ENCODE measurements around the gene PCNX2. TPM values are rescaled to one million over a fixed set of nuclear protein-coding genes. Genes with fewer than 3 reads are reported as not detected.
A peak's percentile ranks its signal among the peaks of the same experiment; 100 is the strongest.

Gene PCNX2
- total RNA-seq, 1 experiment from 2014 or later: 12.2 TPM

DNA sequence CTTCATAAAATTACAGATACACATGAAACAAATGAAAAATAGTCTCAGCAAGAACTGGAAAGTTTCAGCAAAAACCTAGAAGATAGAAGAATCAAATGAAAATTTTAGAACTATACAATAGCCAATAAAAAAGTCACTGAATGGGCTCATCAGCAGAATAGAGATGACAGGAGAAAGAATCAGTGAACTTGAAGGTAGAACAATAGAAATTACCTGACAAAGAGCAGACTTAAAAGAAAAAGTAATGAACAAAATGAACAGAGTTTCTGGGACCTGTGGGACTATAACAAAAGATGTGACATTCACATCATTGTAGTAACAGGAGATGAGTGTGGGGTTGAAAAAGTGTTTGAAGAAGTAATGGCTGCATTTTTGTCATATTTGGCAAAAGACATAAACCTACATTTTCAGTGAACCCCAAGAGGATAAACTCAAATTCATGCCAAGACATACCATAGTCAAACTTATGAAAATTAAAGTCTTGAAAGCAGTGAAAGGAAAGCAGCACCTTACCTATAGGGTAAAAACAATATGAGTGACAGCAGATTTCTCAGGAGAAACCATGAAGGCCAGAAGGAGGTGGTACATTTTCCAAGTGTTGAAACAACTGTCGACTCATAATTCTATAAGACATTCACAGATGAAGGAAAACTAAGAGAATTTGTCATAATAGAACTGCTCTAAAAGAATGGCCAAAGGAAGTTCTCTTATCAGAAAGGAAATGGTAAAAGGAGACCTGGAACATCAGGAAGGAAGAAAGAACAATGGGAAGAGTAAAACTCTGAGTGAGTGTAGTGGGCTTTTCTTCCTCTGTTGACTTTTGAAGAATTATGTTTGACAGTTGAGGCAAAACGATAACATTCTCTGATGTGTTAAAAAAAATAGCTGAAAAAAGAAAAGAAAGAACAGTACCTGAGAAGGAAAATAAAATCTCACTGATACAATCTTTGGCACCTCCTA lies 321.6 kb downstream of the PCNX2 start:
- no peak for DNase-seq (ENCODE audit: low read depth)
- in situ Hi-C loops (cut with HindIII; ENCODE audit: low pct_unique_long_range_greater_than_20kb, low sequenced_read_pairs): no loop called here

DNA sequence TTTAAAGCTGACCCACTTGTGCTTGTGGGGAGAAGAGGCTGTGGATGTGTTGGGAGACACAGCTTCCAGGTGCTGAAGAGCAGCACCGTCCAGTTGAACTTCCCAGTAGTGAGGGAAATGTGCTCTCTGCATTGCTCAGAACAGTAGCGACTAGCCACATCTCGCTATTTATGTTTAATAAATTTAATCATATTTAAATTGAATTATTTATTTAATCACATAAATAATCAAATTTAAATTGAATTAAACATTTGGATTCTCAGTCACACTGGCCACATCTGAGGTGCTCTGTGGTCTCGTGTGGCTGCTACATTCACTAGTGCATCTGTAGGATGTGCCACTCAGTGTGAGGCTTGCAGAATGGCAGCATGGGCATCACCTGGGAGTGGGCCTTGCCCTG lies 325.0 kb downstream of the PCNX2 start:
- DNase-seq (ENCODE audit: low read depth): no peak
- in situ Hi-C loops (cut with HindIII; ENCODE audit: low pct_unique_long_range_greater_than_20kb, low sequenced_read_pairs): no loop called here

DNA sequence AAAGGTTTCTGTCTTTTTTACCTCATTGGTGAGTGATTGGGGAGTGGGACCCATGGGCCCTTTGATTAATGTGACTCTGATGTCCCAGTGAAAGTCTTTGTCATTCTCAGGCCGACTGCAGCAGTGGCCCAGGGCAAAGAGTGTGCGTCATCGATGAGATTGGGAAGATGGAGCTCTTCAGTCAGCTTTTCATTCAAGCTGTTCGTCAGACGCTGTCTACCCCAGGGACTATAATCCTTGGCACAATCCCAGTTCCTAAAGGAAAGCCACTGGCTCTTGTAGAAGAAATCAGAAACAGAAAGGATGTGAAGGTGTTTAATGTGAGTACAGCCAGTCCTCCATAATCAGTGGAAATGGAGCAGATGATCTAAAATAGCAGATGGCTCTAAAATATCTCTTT lies 325.7 kb downstream of the PCNX2 start:
- in situ Hi-C loops (cut with HindIII; ENCODE audit: low pct_unique_long_range_greater_than_20kb, low sequenced_read_pairs): no loop called here
- no peak for DNase-seq (ENCODE audit: low read depth)

DNA sequence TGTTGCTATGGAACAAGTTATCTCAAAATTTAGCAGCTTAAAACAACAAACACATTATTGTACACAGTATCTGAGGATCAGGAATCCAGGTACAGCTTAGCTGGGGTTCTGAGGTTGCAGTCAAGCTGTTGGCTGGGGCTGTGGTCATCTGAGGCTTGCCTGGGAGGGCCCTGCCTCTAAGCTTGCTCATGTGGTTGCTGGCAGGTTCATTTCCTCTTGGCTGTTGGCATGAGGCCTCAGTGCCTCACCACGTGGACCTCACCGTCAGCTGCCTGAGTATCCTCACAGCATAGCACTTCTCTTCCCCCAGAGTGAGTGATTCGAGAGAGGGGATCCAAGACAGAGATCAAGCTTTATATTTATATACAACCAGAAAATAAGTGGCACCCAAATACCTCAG lies 326.6 kb downstream of the PCNX2 start:
- DNase-seq (ENCODE audit: low read depth): no peak
- in situ Hi-C loops (cut with HindIII; ENCODE audit: low pct_unique_long_range_greater_than_20kb, low sequenced_read_pairs): no loop called here

DNA sequence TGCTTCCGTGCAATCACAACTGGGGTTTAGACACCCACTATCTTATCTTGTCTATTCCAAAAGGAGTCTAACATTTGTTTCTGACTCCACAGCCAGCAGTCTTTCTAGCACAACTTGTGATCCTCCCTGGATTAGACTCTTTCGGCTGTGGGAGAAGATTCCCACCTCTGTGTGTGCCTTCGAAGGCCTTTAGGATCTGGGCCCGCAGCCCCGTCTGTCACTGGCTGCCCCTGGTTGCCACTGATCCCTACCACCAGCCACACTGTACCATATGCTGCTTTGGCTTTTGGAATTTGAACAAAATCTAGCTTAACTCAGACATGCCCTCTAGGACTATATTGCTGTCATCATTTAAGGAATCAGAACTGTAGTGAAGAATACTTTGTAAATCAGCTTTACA lies 327.1 kb downstream of the PCNX2 start:
- no peak for DNase-seq (ENCODE audit: low read depth)
- in situ Hi-C loops (cut with HindIII; ENCODE audit: low pct_unique_long_range_greater_than_20kb, low sequenced_read_pairs): no loop called here

DNA sequence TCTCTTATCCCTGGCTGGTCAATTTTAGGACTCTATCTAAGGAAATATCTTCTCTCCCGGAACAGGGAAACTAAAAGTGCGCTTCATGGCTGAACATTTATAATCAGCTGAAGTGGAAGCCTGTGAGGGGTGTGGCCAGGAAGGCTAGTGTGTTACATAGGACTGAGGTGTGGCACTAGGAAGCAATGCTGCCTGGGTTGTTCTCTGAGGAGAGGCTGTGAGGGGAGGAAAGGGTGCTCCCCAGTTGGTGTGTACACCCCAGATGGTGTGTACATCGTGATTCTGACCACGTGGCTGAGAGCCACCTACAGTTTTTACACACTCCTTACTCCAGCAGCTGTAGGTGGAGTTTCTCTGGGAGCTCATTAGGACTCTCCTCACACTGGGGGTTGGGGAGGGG lies 328.9 kb downstream of the PCNX2 start:
- in situ Hi-C loops (cut with HindIII; ENCODE audit: low pct_unique_long_range_greater_than_20kb, low sequenced_read_pairs): no loop called here

DNA sequence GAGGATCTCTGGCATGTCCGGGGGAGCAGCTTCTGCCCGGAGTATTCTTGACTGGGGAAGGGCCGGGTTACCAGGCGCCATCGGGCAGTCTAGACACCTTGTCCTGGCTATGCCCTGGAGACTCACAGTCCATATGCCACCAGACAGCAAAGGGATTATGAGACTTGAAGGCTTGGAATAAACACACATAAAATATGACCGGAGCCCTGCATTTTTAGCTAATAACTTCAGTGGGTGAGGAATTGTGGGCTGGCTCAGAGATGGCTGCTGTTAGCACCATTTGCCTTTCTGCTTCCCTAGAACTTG lies 329.7 kb downstream of the PCNX2 start:
- DNase-seq (ENCODE audit: low read depth): no peak
- in situ Hi-C loops (cut with HindIII; ENCODE audit: low pct_unique_long_range_greater_than_20kb, low sequenced_read_pairs): no loop called here

More for the DNA sequence above, 328.9 kb downstream of the PCNX2 start:
- DNase-seq (ENCODE audit: low read depth): no peak

DNA sequence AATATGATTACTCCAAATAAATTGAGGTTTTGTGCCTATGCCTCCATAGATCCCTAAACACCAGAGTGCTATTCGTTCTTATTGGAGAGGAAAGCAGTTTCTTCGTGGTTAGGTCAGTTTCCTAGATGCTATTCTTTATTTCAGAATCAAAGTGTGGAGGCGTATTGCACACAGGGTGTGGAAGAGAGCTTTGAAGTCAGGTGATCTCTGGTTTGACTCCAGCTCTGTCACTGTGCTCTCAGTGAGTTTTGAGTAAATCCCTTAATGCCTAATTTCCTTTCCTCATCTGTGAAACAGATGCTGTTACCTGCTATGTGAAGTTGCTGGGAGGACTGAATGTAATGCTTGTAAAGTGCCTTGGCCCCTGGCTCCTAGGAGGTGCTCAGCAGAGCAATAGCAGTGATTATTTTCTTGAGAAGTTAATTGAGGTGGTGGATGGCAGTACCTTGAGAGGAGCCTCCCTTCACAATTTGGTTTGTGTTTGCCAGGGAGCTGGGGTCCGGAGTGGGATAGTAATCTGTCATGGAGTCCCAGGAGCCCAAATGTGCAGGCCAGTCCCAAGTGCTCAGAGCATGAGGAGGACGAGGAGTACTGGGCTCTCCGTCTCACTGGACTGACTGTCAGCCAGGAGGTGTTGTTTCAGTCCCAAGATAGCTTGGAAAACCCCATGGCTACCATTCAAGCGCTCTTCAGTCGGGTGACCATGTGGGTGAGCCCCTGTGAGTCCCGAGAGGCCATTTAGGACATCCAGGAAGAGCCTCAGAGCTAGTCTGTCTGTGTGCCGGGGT lies 330.2 kb downstream of the PCNX2 start:
- DNase-seq (ENCODE audit: low read depth): no peak
- in situ Hi-C loops (cut with HindIII; ENCODE audit: low pct_unique_long_range_greater_than_20kb, low sequenced_read_pairs): no loop called here

DNA sequence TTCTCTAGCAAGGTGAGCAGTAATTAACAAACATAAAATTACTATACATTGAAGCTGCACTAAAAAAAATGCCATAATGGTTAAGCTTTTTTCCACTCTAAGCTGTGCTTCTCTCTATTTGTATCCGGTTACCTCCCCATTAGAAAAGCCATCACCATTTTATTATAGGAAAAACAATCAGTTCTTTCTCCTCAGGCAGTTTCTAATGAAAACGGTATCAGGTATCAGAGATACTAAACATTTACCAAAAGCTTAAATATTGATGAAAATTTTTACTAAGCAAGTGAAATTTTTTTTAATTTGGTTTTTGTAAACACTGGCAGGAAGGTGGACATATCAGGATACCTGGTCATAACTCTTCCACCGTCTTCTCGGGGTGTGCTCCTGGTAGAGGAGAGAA lies 330.9 kb downstream of the PCNX2 start:
- no peak for DNase-seq (ENCODE audit: low read depth)
- in situ Hi-C loops (cut with HindIII; ENCODE audit: low pct_unique_long_range_greater_than_20kb, low sequenced_read_pairs): no loop called here

DNA sequence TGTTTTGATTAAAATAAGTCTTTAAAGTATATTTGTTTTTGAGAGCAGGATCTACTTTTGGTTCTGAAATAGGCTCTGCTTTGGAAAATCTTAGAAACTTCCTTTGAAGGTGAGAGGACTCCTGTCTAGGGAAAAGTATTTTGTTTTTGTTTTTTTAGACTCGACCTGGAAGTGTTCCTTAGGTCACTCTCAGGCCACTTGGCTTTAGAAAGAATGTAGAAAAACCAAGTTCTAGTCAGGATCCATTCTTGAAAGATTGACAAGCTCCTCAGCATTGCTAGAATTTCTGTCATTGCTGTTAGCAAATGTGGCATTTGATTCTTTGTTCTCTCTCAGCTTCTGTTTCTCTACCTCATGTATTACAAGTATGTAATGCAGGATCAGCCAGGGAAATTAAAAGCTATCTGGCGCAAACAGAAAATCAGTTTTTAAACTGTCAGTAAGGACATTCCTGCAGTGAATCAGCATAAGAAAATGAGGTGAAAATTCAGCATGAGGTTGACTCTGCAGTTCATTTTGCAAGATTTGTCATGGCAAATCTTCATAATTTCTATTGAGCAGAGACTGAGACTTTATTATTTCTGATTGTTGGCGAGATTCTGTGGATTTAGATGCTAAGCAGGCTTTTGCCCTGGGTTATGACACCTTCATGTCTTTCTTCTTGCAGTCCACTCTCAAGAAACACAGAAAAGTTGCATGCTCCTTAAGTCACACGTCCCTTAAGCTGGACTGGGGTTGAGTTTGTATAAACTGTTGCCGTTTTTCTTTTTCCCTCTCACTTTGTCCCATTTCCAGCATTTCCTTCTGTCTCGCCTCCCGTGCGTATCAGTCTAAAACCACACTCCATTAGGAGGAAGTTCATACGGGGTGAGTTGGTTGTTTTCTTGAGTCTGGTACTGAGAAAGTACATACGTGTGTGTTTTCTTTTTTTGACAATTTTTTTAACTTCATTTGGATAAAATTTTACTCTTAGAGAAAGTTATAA lies 332.5 kb downstream of the PCNX2 start:
- no peak for DNase-seq (ENCODE audit: low read depth)
- in situ Hi-C loops (cut with HindIII; ENCODE audit: low pct_unique_long_range_greater_than_20kb, low sequenced_read_pairs): no loop called here

DNA sequence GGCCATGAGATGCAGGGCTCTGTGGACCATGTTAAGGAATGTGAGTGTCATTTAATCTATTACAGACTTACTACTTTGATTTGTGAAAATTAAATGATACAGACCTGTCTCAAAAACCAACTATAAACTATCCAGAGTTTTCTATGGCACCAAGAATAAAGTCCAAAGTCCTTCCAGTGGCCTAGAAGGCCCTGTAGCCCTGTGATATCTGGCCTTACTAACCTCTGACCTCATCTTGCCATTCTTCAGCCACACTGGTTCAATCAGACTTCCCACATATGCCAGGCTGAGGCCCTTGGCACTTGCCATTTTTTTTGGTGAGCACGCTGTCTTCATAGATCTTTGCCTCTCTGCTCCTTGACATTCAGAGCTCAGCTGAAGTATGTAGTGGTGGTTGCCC lies 337.5 kb downstream of the PCNX2 start:
- in situ Hi-C loops (cut with HindIII; ENCODE audit: low pct_unique_long_range_greater_than_20kb, low sequenced_read_pairs): no loop called here
- no peak for DNase-seq (ENCODE audit: low read depth)

DNA sequence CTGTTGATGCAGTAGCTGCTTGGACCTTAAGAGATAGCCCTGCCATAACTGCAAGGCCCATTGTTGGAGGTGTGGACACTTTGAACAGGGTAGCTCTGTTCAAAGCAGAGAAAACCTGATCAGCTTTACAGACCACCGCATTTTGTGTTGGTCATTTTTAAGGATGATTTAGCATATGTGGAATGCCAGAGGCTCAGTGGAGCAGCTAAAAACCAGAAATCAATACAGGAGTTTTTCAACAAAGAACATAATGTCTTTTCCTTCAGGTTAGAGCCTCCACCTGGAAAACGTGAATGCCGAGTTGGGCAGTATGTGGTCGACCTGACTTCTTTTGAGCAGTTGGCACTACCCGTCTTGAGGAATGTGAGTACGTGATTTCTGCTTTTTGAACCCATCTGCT lies 339.4 kb downstream of the PCNX2 start:
- in situ Hi-C loops (cut with HindIII; ENCODE audit: low pct_unique_long_range_greater_than_20kb, low sequenced_read_pairs): no loop called here
- DNase-seq (ENCODE audit: low read depth): no peak

DNA sequence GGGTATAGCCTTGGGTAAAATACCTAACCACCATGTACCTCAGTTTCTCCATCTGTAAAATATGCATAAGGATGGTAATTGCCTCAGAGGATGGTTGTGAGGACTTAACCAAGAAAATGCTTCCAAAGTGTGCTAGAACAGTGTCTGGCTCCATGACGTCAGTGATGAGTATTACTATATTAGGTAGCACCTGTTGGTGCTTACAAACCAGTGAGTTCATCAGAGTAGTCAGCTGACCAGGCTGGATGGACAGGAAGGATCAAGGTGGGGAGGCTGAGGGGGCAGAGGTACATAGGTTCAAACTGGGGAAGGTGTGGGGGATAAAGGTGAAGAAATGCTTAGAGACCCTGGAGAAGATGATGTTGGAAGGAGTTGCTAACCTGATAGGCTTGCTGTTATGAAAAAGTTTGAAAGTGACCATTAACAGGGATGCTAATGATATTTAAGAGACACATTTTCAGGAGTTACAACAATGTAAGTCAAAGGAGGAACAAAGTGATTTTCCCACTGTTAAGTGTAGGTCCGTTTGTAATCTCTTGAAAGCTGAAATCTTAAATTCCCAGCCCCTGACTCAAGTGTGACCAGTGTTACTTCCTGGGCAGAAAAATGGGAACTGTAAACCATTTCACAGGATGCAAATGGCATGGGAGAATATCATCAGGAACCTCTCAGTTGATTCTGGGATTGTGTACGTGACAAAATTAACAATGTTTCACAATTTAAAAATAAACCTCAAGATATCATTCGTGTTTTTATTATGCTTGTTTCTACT lies 340.7 kb downstream of the PCNX2 start:
- no peak for DNase-seq (ENCODE audit: low read depth)

DNA sequence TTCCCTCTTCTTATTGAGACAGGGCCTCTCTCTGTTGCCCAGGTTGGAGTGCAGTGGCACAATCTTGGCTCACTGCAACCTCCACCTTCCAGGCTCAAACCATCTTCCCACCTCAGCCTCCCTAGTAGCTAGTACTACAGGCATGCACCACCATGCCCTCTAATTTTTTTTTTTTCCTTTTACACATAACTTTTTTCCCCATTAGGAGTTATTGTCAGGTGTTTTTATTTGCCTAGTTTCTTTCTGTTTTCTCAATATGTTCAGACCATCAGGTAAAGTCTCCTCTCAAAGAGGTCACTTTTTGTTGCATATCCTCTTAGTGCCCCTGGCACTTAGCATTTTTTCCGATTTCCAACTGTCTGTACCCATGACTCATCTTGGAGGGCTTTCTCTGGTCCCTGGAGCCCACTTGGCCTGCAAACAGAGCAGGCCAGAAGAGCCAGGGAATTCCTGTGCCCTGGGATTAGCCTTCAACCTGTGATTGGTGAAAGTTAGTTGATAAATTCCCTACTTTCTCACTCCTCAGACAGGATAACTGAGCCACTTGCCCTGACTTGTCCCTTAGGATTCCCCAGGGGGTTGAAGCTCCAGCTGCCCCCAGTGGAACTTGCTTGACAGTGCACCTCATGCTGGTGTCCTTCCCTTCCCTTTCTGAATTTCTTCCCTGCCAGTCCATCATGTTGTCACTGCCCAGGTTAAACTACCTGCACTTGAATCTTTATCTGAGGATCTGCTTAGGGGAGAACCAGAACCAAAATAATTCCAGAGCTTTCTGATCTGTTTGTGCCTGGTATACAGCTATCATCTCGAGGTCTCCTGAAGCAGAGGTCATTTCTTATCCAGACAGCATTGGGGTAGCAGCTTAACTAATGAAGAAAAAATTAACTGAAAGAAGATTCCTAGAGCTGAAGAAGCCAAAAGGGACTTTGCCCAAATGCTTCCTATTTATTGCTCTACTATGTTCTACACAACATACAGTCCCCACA lies 342.7 kb downstream of the PCNX2 start:
- in situ Hi-C loops (cut with HindIII; ENCODE audit: low pct_unique_long_range_greater_than_20kb, low sequenced_read_pairs): no loop called here
- DNase-seq (ENCODE audit: low read depth): peak; percentile 65

More for the DNA sequence above, 340.7 kb downstream of the PCNX2 start:
- in situ Hi-C loops (cut with HindIII; ENCODE audit: low pct_unique_long_range_greater_than_20kb, low sequenced_read_pairs): no loop called here

DNA sequence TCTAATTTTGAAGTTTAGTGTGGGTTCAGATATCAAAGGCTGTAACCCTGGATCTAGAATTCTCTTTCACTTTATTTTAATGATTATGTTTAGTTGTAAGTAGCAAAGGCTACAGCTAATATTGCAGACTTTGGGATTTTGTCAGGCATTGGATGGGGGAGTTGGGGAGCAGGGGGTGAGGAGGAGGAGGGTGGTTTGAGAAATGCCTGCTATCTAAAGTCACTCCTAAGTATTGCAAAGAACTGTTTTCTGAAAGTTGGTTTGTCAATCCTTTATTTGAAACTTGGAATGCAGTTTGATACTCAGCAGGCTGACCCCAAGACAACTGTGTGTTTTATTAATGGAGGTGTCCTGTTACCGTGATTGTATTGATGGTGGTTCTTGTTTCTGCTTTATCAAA lies 343.9 kb downstream of the PCNX2 start:
- DNase-seq (ENCODE audit: low read depth): no peak
- in situ Hi-C loops (cut with HindIII; ENCODE audit: low pct_unique_long_range_greater_than_20kb, low sequenced_read_pairs): no loop called here

DNA sequence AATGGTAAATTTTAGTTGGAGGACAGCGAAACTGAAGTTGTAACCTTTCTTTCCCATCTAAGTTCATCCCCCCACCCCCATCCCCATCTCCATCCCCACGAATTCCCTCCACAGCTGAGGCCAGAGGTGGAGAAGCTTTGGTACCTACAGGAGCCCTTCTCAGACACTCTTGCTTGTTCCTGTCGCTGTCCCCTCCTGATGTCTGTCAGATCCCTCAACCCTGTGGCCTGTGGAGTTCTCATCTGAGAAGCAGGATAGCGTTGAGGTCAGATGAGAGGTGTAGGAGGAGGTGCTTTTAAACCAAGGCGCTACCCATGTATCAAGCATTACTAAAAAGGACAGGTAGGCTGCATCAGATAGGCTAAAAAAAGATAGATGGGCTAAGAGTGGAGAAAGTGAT lies 344.3 kb downstream of the PCNX2 start:
- in situ Hi-C loops (cut with HindIII; ENCODE audit: low pct_unique_long_range_greater_than_20kb, low sequenced_read_pairs): no loop called here
- DNase-seq (ENCODE audit: low read depth): peak; percentile 40

Measured in Caki2 (cell line).